Stomach (tissue), 4 donors: ENCODE data around the gene RAB20.

ENCODE experiments used
- EP300 ChIP-seq: sonication (generic); formaldehyde crosslinking; IDR thresholded peaks from one replicate; pipeline ENCODE4 v1.6.1; 2017; ENCODE audit warnings: antibody characterized with exemption
- POLR2A ChIP-seq, 4 donors: fragments of 450-650 bp; IDR thresholded peaks; one replicate each; pipeline ENCODE4 v1.6.1; 2016; ENCODE audit warnings: antibody characterized with exemption in 4 of 4, control low read depth in 2 of 4, mild to moderate bottlenecking in 1 of 4, moderate library complexity in 1 of 4
- POLR2AphosphoS5 ChIP-seq, 3 donors: sonication (generic); formaldehyde crosslinking; IDR thresholded peaks; one replicate each; pipeline ENCODE4 v1.6.1; 2016; ENCODE audit warnings: antibody characterized with exemption in 3 of 3
- TF ChIP-seq, protein P1 (sequence below), 7 experiments: fragments of 450-650 bp in 4 of 7; fragments of 200-600 bp in 3 of 7; sonication (generic) in 3 of 7; IDR thresholded peaks; one replicate each; pipeline ENCODE4 v1.5.1; 2016 to 2019; ENCODE audit warnings: antibody characterized with exemption in 7 of 7, control low read depth in 2 of 7, mild to moderate bottlenecking in 1 of 7

DNA sequence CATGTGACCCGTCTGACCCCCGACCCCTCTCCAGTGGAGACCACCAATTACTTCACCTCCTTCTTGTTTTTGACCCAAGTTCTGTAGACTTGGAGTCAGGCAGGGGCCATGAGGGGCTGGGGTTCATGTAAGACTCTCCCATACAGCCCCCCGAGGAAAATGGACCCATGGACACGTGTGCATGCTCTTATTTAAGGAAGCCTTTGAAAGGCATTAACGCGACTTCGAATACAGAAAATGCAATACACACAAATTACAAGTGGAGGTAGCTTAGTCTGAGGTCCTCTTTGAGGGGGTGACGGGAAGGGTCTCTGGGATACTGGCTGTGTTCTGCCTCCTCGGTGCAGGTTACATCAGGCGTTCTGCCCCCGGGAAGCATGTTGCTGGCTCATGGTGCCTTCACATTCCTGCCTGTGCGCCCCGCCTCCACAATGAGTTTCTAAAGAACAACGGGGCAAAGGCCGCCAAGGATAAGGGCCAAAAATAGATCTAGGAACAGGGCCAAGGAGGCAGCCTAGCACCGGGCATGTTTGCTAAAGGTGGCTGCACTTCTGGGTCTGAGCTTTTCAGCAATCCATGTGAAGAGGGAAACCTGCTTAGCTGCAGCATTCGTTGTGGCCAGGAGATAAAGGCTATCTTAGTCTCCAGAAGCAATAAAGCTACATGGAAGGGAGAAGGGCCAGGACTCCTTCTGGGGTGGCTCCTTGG is 54.5 kb downstream of the RAB20 start:
- TF ChIP-seq, protein P1, sequence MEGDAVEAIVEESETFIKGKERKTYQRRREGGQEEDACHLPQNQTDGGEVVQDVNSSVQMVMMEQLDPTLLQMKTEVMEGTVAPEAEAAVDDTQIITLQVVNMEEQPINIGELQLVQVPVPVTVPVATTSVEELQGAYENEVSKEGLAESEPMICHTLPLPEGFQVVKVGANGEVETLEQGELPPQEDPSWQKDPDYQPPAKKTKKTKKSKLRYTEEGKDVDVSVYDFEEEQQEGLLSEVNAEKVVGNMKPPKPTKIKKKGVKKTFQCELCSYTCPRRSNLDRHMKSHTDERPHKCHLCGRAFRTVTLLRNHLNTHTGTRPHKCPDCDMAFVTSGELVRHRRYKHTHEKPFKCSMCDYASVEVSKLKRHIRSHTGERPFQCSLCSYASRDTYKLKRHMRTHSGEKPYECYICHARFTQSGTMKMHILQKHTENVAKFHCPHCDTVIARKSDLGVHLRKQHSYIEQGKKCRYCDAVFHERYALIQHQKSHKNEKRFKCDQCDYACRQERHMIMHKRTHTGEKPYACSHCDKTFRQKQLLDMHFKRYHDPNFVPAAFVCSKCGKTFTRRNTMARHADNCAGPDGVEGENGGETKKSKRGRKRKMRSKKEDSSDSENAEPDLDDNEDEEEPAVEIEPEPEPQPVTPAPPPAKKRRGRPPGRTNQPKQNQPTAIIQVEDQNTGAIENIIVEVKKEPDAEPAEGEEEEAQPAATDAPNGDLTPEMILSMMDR (IDR thresholded peaks at IDR 0.05) = no peak
- TF ChIP-seq POLR2A (IDR thresholded peaks at IDR 0.05) = no peak
- peak; percentile 51 for TF ChIP-seq EP300
- TF ChIP-seq POLR2AphosphoS5 (IDR thresholded peaks at IDR 0.05) = peak; percentile 69 to 92 (median 80)
